ENCODE data around the gene PLEKHA5.

GRCh38 chr12:19244312-19244711, 114.8 kb downstream of the PLEKHA5 start:
- TF ChIP-seq POLR2A (IDR thresholded peaks at IDR 0.05) (no peak), POLR2AphosphoS5 (IDR thresholded peaks at IDR 0.05) (no peak)
